Activated B cell treated with CpG ODN at 0.5 μM for 24 hours (primary cell): Measurements from ENCODE around the gene DONSON. TPM values are rescaled to one million over a fixed set of nuclear protein-coding genes. Genes with fewer than 3 reads are reported as not detected.

ENCODE experiments used
- ATAC-seq: fragments of 200-7000 bp; cut with Tn5 transposase; one replicate; pipeline ENCODE4 v1.10.0; 2021; ENCODE audit warnings: low read depth, mild to moderate bottlenecking, moderate library complexity
- CTCF ChIA-PET: fragments of 350-600 bp; sonication (Branson Sonifier 250); formaldehyde crosslinking; loops from one replicate; lab custom pipeline; 2021; ENCODE audit warnings: antibody characterized with exemption; lab: Charles Lee
- POLR2A ChIA-PET: fragments of 350-600 bp; sonication (Branson Sonifier 250); formaldehyde crosslinking; loops from one replicate; lab custom pipeline; 2021; ENCODE audit warnings: antibody characterized with exemption; lab: Charles Lee
- DNase-seq: peaks from one replicate; pipeline ENCODE4 v3.0.0; 2022
- H3K27ac Mint-ChIP-seq: one replicate; pipeline ENCODE4 v1.8.0; 2020; ENCODE audit warnings: mixed read lengths
- H3K27me3 Mint-ChIP-seq: one replicate; pipeline ENCODE4 v1.8.0; 2021; ENCODE audit warnings: mixed read lengths
- H3K36me3 Mint-ChIP-seq: one replicate; pipeline ENCODE4 v1.8.0; 2021; ENCODE audit warnings: low read depth, mixed read lengths
- H3K4me1 Mint-ChIP-seq: one replicate; pipeline ENCODE4 v1.8.0; 2021; ENCODE audit warnings: mixed read lengths
- H3K4me3 Mint-ChIP-seq: one replicate; pipeline ENCODE4 v1.8.0; 2020; ENCODE audit warnings: mild to moderate bottlenecking, mixed read lengths
- H3K9me3 Mint-ChIP-seq: one replicate; pipeline ENCODE4 v1.8.0; 2020; ENCODE audit warnings: mixed read lengths
- CTCF ChIP-seq: fragments of 200-600 bp; IDR thresholded peaks from one replicate; pipeline ENCODE4 v1.8.0; 2022; ENCODE audit warnings: antibody characterized with exemption, mild to moderate bottlenecking
- intact Hi-C: fragments of 100-400 bp; cut with micrococcal nuclease; formaldehyde crosslinking; loops from one replicate; pipeline ENCODE4 v1.15.1; 2024
- total RNA-seq: library from RNA; stranded (reverse); gene quantifications from 2 replicates; pipeline ENCODE4 v1.2.3, GENCODE V29; 2022

Gene DONSON
- total RNA-seq, 1 donor from 2014 or later: 4.4 TPM

- intact Hi-C loops: no loop called here
- ATAC-seq (no peak), DNase-seq (no peak)
- H3K4me3 Mint-ChIP-seq: peak overlapping the region; percentile 35
- POLR2A ChIA-PET: interaction anchor here (5.3 kb wide), 1 partner anchor 66 kb away, joined by 62 read pairs; the partner anchor contains the start of gene TMEM50B
- CTCF ChIA-PET: no interaction called here
- peaks cover 62% of the 10 kb centered on the region for H3K36me3 Mint-ChIP-seq
- H3K4me1 Mint-ChIP-seq: peaks cover 47% of the 10 kb centered on the region
- no peak overlapping the region for H3K27ac Mint-ChIP-seq
- TF ChIP-seq CTCF: no peak
- no peaks in the 10 kb centered on the region for H3K9me3 Mint-ChIP-seq
- H3K27me3 Mint-ChIP-seq: no peaks in the 10 kb centered on the region
Measured at GRCh38 chr21:33546086-33546485, 42.4 kb downstream of the DONSON start.

DNA sequence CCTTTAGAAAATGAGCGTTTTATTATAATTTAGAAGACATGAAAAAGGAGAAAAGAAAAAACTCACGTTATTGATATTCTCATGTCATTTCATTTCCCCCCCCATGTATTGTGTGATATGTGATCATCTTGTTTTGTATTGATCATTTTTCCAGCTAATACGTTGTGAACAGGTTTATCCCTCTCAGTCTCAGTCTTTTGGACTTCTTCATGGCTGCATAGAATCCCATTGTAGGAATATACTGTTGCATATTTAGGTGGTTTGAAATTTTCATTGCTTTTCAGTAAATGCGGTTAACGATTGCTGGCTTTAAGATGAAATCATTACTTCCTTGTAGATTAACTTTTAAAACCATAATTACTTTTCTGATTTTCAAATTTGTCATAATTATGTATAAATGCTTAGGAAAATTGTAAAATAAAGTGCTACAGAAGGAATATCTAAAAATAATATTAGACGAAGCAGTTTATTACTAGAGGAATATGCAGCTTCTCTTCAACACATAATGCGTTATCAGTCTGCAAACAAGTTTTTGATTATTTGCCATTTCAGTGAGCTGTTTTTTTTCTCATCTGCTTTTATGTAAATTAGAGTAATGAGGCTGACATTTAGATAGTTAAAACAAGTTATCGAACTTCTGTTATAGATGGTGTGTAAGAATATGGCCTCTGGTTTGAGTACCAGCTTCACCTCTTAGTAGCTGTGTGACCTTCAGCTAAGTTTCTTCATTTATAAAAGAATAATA lies 43.9 kb downstream of the DONSON start:
- POLR2A ChIA-PET: interaction anchor here (0.5 to 5.3 kb wide), 6 partner anchors 11 to 100 kb away, joined by 3 to 62 read pairs (median 8); partner anchors contain the start of genes DNAJC28 and TMEM50B
- H3K27ac Mint-ChIP-seq: peak overlapping the region; percentile 100
- peak overlapping the region; percentile 98 for H3K4me3 Mint-ChIP-seq
- CTCF ChIA-PET: interaction anchor here (1.5 kb wide), 1 partner anchor 61 kb away, joined by 3 read pairs; no protein-coding TSS in a partner anchor
- no peak for ATAC-seq
- no peaks in the 10 kb centered on the region for H3K9me3 Mint-ChIP-seq
- intact Hi-C loops: loop anchor here (5.0 kb wide), 3 partner anchors 182 to 817 kb away; partner anchors contain the start of gene SYNJ1
- H3K27me3 Mint-ChIP-seq: no peaks in the 10 kb centered on the region
- peaks cover 59% of the 10 kb centered on the region for H3K4me1 Mint-ChIP-seq
- no peak for DNase-seq
- no peak for TF ChIP-seq CTCF
- peaks cover 56% of the 10 kb centered on the region for H3K36me3 Mint-ChIP-seq

- DNase-seq: no peak
- ATAC-seq: no peak
- ChIA-PET POLR2A (interaction anchor here (0.5 to 5.3 kb wide), 24 partner anchors 8 to 1771 kb away, joined by 3 to 62 read pairs (median 6); partner anchors contain the start of genes CRYZL1, DNAJC28, DONSON and IL10RB), CTCF (interaction anchor here (1.3 to 1.5 kb wide), 2 partner anchors 62 to 804 kb away, joined by 3 read pairs; no protein-coding TSS in a partner anchor)
- Mint-ChIP-seq H3K36me3 (peaks cover 50% of the 10 kb centered on the region), H3K27ac (peak overlapping the region; percentile 100), H3K4me1 (peaks cover 51% of the 10 kb centered on the region), H3K4me3 (peak overlapping the region; percentile 98), H3K27me3 (no peaks in the 10 kb centered on the region), H3K9me3 (no peaks in the 10 kb centered on the region)
- intact Hi-C loops: loop anchor here (2.0 to 5.0 kb wide), 5 partner anchors 181 to 1151 kb away; partner anchors contain the start of genes IFNAR1, SYNJ1 and URB1
- no peak for TF ChIP-seq CTCF
Measured at GRCh38 chr21:33543505-33544129, 44.9 kb downstream of the DONSON start.

DNA sequence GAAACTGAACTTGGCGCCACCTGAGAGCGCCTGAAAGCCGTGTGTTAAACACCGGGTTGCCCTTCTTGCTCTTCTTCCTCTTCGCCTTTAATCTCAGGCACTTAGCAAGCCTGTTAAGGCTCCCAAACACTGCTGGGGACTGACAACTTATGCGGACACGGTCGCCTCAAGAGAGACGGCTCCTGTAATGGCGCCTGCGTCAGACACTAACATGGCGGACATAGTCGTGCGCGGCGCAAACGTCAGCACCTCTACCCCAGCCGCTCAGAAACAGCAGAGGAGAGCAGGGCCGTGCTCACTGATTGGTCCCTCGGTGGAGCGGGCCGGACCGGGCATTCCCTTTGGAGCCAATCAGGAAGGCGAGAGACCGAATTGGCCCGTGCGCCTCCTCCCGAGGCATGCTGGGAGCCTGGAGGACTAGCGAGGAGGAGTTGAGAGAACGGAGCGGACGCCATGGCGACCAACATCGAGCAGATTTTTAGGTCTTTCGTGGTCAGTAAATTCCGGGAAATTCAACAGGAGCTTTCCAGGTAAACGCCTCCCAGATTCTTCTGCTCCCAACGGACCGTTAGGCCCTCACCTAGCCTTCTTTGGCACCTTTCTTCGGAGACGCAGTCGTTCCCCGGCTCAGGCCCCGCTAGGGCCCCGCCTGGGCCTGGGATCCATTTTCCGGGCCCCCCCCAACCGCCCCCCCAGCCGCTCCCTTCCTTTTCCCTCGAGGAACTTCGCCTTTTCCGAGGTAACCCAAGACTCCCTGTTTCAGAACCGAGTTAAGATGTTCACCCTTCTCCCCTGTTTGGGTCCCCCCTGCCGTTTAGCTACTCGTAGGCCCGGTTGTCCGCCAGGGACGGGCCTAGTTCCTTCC lies 45.6 kb downstream of the DONSON start, which contains the start of gene SON:
SON (plus strand) TSS at position 399 of the 865 bp plus-strand sequence; CDS start at position 454, 55 bp downstream.
- Mint-ChIP-seq H3K4me3 (peak within 1 kb of the TSS; percentile 98), H3K27ac (peak within 1 kb of the TSS; percentile 100), H3K9me3 (no peaks in the 10 kb centered on the region), H3K4me1 (peaks cover 48% of the 10 kb centered on the region), H3K27me3 (no peaks in the 10 kb centered on the region), H3K36me3 (peaks cover 50% of the 10 kb centered on the region)
- TF ChIP-seq CTCF: no peak
- DNase-seq: peak; percentile 86
- ChIA-PET POLR2A (interaction anchor here (0.5 to 5.3 kb wide), 25 partner anchors 9 to 1770 kb away, joined by 3 to 62 read pairs (median 5); partner anchors contain the start of genes CRYZL1, DNAJC28, DONSON and IFNAR1), CTCF (interaction anchor here (1.3 kb wide), 1 partner anchor 805 kb away, joined by 3 read pairs; no protein-coding TSS in a partner anchor)
- intact Hi-C loops: loop anchor here (1.0 to 5.0 kb wide), 13 partner anchors 45 to 1150 kb away; partner anchors contain the start of genes CFAP298, CRYZL1, DNAJC28 and DONSON
- ATAC-seq: peak; percentile 88
